ENCODE measurements around the gene LCN6.

- TF ChIP-seq YY1 (IDR thresholded peaks at IDR 0.05; ENCODE audit: insufficient read depth, insufficient read length) (no peak), ZNF274 (IDR thresholded peaks at IDR 0.05; ENCODE audit: low read depth, low read length) (no peak)
These were observed 28.6 kb upstream of the LCN6 start for GRCh38 chr9:136776947-136777346.

Measured in NT2/D1 (cell line).